ENCODE data around the gene FLNC. TPM values are rescaled to one million over a fixed set of nuclear protein-coding genes. Genes with fewer than 3 reads are reported as not detected.

Gene FLNC
- total and polyA plus RNA-seq, 2 donors (not counting 3 experiments of a cell fraction or from before 2014, with no cell fraction given) = 19.5 to 81.9 TPM

DNA sequence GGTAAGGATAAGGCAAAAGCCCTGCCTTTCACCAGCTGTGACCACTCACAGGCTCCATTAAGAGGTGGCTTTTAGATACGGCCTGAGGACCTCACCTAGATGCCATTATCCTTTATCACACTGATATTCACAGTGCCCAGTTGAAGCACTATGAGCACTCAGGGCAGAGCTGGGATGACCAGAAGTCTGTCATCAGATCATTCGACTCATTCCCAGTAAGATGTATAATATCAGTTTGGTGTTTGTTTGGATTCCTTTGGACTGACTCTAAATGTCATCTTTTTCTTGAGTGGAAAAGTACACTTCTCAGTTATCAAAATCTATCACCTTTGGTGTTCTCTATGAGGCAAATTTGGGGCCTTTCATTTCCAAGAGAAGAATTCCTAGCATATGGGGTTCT lies 19.7 kb upstream of the FLNC start:
- H4K20me1 ChIP-seq (replicated peaks; ENCODE audit: control insufficient read depth, extremely low read depth, insufficient read depth, low read length) = no peaks in the 10 kb centered on the region
- dilution Hi-C loops (cut with MboI; ENCODE audit: extremely low pct_ligation_motif_present, low sequenced_read_pairs) (no loop called here), intact Hi-C loops (cut with micrococcal nuclease) (no loop called here)
- H3K27ac ChIP-seq (ENCODE audit: insufficient read depth, low read depth, low read length) = no peak overlapping the region
- no peak for TF ChIP-seq MYC (IDR thresholded peaks at IDR 0.05; ENCODE audit: low read depth, low read length)
- TF ChIP-seq, protein P1, sequence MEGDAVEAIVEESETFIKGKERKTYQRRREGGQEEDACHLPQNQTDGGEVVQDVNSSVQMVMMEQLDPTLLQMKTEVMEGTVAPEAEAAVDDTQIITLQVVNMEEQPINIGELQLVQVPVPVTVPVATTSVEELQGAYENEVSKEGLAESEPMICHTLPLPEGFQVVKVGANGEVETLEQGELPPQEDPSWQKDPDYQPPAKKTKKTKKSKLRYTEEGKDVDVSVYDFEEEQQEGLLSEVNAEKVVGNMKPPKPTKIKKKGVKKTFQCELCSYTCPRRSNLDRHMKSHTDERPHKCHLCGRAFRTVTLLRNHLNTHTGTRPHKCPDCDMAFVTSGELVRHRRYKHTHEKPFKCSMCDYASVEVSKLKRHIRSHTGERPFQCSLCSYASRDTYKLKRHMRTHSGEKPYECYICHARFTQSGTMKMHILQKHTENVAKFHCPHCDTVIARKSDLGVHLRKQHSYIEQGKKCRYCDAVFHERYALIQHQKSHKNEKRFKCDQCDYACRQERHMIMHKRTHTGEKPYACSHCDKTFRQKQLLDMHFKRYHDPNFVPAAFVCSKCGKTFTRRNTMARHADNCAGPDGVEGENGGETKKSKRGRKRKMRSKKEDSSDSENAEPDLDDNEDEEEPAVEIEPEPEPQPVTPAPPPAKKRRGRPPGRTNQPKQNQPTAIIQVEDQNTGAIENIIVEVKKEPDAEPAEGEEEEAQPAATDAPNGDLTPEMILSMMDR (IDR thresholded peaks at IDR 0.05; ENCODE audit: extremely low read depth in 1 of 2, insufficient read depth in 1 of 2, low read depth in 1 of 2, low read length in 2 of 2) = no peak
- TF ChIP-seq POLR2A (IDR thresholded peaks at IDR 0.05; ENCODE audit: low read depth, low read length) = no peak
- no peak for TF ChIP-seq GATA2 (IDR thresholded peaks at IDR 0.05; ENCODE audit: insufficient read depth, insufficient read length, low read depth, low read length)
- TF ChIP-seq EZH2 (IDR thresholded peaks at IDR 0.05; ENCODE audit: borderline replicate concordance, low read depth, low read length, severe bottlenecking) = no peak
- no peak for TF ChIP-seq FOS (IDR thresholded peaks at IDR 0.05; ENCODE audit: borderline replicate concordance, insufficient read depth, low read length)
- TF ChIP-seq JUN (IDR thresholded peaks at IDR 0.05; ENCODE audit: borderline replicate concordance, insufficient read depth, insufficient read length, low read depth) = no peak
- peaks cover 5 to 12% of the 10 kb centered on the region in 2 experiments for H3K27me3 ChIP-seq (ENCODE audit: control insufficient read depth in 2 of 2, insufficient read depth in 2 of 2, low read length in 2 of 2)
- no peak overlapping the region for H3K9ac ChIP-seq (replicated peaks; ENCODE audit: extremely low read depth, insufficient read depth, low read length)
- no peak overlapping the region for H2AFZ ChIP-seq (ENCODE audit: low read depth, low read length)
- DNase-seq (ENCODE audit: low read depth, low spot score) = no peak
- no peak for FAIRE-seq
- H3K79me2 ChIP-seq (ENCODE audit: control insufficient read depth, insufficient read depth, low read length) = no peaks in the 10 kb centered on the region
- BruUV-seq (replicated peaks) = no TSS peak
- POLR2A ChIA-PET = no interaction called here
- no peaks in the 10 kb centered on the region for H3K9me1 ChIP-seq (replicated peaks; ENCODE audit: control insufficient read depth, extremely low read depth, insufficient read depth, low read length)
- CTCF ChIA-PET = interaction anchor here (1.0 to 1.4 kb wide), 2 partner anchors 10 to 37 kb away, joined by 3 read pairs; no protein-coding TSS in a partner anchor
- H3K4me3 ChIP-seq (replicated peaks in 1 of 3; ENCODE audit: insufficient read depth in 1 of 3, low read depth in 1 of 3, low read length in 3 of 3) = no peak overlapping the region
- H3K4me2 ChIP-seq (ENCODE audit: insufficient read depth, low read length) = no peak overlapping the region
- no peaks in the 10 kb centered on the region for H3K36me3 ChIP-seq (ENCODE audit: control insufficient read depth in 2 of 2, extremely low read depth in 1 of 2, insufficient read depth in 2 of 2, low read length in 2 of 2)
- no peaks in the 10 kb centered on the region for H3K4me1 ChIP-seq (ENCODE audit: control insufficient read depth, extremely low read depth, insufficient read depth, low read length)
- H3K9me3 ChIP-seq (replicated peaks; ENCODE audit: control insufficient read depth, insufficient read depth, low read length) = no peaks in the 10 kb centered on the region

Data from endothelial cell of umbilical vein (primary cell).